Coronary artery (tissue), 2 donors: ENCODE results near the gene PRR20A.
A peak's percentile ranks its signal among the peaks of the same experiment; 100 is the strongest.
"Not testable (repeated sequence)": the region's sequence is repeated elsewhere in the genome, so short reads cannot be mapped to it uniquely, and the experiment has no call there.

Source experiments
- DNase-seq: peaks from one replicate; pipeline ENCODE4 v3.0.0-alpha.2; 2017; ENCODE audit warnings: low spot score
- H3K27ac ChIP-seq, 2 donors: fragments of 200-600 bp; sonication (generic); one replicate each; pipeline ENCODE4 v1.5.1; 2016 to 2019
- H3K4me3 ChIP-seq: fragments of 200-600 bp; sonication (generic); 2 replicates; pipeline ENCODE4 v1.5.1; 2016; ENCODE audit warnings: mild to moderate bottlenecking, moderate library complexity
- TF ChIP-seq, protein P1 (sequence below): fragments of 200-600 bp; sonication (generic); IDR thresholded peaks from one replicate; pipeline ENCODE4 v1.5.1; 2019; ENCODE audit warnings: antibody characterized with exemption

PRR20A gene

GRCh38 chr13:57140235-57140968 is at the start of gene PRR20A:
TSS of gene PRR20A (plus strand) at chr13:57140918. CDS start at chr13:57141305, 387 bp downstream.
- H3K4me3 ChIP-seq, DNase-seq, H3K27ac ChIP-seq: not testable (repeated sequence)

GRCh38 chr13:57114945-57115344 is 25.8 kb upstream of the PRR20A start:
- TF ChIP-seq, protein P1, sequence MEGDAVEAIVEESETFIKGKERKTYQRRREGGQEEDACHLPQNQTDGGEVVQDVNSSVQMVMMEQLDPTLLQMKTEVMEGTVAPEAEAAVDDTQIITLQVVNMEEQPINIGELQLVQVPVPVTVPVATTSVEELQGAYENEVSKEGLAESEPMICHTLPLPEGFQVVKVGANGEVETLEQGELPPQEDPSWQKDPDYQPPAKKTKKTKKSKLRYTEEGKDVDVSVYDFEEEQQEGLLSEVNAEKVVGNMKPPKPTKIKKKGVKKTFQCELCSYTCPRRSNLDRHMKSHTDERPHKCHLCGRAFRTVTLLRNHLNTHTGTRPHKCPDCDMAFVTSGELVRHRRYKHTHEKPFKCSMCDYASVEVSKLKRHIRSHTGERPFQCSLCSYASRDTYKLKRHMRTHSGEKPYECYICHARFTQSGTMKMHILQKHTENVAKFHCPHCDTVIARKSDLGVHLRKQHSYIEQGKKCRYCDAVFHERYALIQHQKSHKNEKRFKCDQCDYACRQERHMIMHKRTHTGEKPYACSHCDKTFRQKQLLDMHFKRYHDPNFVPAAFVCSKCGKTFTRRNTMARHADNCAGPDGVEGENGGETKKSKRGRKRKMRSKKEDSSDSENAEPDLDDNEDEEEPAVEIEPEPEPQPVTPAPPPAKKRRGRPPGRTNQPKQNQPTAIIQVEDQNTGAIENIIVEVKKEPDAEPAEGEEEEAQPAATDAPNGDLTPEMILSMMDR = no peak
- DNase-seq = no peak
- H3K4me3 ChIP-seq = no peak overlapping the region
- H3K27ac ChIP-seq = no peak overlapping the region

DNA sequence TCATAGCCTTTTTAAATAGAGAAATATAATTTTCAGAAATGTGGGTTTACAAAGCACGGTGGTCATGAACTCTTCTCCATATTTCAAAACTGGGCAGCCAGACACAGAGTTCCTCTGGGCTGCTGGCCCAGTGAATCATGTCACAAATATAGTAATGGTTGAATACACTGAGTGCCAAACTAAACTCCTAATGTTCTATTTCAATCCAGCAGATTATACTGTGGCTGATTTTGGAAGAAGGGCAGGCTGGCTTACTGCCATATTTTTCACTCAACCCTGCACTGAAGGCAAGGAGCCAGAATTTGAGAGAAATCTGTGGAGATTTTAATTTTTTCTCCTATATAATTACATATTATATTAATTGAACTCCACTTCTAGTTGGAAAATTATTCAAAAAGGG is 17.0 kb upstream of the PRR20A start:
- no peak for DNase-seq
- H3K4me3 ChIP-seq = no peak overlapping the region
- H3K27ac ChIP-seq = peak overlapping the region in 1 of 2 donors; percentile 14
- TF ChIP-seq, protein P1 = no peak

- TF ChIP-seq, protein P1 = no peak
- H3K27ac ChIP-seq = no peak overlapping the region
- no peak for DNase-seq
- no peak overlapping the region for H3K4me3 ChIP-seq
Measured at GRCh38 chr13:57128909-57129308, 11.8 kb upstream of the PRR20A start.

DNA sequence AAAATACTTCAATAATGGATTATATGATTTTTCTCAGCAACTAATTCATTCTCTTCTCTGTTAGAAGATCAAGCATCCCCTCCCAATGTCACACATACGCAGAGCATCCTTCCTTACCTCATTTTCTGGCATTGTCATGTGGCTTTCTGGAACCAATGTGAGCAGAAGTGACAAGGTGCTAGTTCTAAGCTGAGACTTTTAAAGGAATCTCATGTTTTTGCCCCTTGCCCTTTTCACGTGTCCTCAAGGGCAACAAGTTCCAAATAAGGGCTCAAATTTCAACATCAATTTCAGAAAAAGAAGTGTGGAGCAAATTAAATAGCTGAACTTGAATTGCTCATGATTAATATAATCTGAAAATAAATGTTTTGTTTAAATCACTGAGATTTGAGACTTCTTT is 4.6 kb upstream of the PRR20A start:
- TF ChIP-seq, protein P1 = no peak
- no peak for DNase-seq
- Histone ChIP-seq H3K4me3 (no peak overlapping the region), H3K27ac (no peak overlapping the region)

- H3K27ac ChIP-seq = no peak overlapping the region
Measured at GRCh38 chr13:57137585-57137984, 3.1 kb upstream of the PRR20A start.

GRCh38 chr13:57138988-57139387 is 1.7 kb upstream of the PRR20A start:
- TF ChIP-seq, protein P1 = no peak
- Histone ChIP-seq H3K27ac (no peak overlapping the region), H3K4me3 (no peak overlapping the region)
- DNase-seq = no peak

More at GRCh38 chr13:57137585-57137984, 3.1 kb upstream of the PRR20A start:
- no peak overlapping the region for H3K4me3 ChIP-seq
- TF ChIP-seq, protein P1 = no peak
- DNase-seq = no peak

DNA sequence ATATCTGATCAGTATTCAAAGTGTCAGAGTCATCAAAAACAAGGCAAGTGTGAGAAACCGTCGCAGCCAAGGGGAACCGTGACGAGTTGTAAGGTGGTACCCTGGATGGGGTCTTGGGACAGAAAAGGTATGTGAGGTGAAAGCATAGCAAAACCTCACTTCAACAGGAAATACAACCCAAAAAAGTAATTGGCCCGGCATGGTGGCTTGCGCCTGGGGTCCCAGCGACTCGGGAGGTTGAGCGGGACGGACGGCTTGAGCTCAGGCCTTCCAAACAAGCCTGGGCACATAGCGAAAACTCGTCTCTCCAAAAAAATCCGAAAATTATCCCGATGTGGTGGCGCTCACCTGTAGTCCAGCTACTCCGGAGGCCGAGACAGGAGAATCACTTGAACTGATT is 937 bp upstream of the PRR20A start:
- DNase-seq, H3K4me3 ChIP-seq, H3K27ac ChIP-seq: not testable (repeated sequence)

DNA sequence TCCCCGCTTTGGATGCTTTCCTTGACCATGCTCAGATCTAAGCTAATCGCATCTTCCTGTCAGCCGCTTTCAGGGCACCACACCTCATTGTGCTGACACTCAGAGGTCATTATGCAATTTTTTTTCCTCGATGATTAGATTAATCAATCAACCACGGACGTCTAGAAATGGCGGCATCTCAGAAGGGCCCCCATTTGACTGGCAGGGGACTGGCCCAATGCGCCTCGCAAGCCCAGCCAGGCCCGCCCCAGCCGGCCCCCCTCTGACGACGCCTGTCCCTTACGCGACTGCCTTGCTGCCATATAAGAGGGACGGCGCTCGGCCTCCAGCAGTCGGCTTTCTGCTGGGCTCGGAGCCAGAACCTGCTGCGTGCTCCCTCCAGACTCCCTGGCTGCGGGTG is 6.5 kb downstream of the PRR20A start, which contains the start of gene PRR20B:
TSS of gene PRR20B (plus strand) at position 301 of the 400 bp plus-strand sequence. CDS start 387 bp downstream, outside the sequence.
- not testable (repeated sequence) for DNase-seq, H3K4me3 ChIP-seq, H3K27ac ChIP-seq

- H3K27ac ChIP-seq, DNase-seq, H3K4me3 ChIP-seq: not testable (repeated sequence)
Measured at GRCh38 chr13:57148106-57148505, 7.4 kb downstream of the PRR20A start.

DNA sequence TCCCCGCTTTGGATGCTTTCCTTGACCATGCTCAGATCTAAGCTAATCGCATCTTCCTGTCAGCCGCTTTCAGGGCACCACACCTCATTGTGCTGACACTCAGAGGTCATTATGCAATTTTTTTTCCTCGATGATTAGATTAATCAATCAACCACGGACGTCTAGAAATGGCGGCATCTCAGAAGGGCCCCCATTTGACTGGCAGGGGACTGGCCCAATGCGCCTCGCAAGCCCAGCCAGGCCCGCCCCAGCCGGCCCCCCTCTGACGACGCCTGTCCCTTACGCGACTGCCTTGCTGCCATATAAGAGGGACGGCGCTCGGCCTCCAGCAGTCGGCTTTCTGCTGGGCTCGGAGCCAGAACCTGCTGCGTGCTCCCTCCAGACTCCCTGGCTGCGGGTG is 13.0 kb downstream of the PRR20A start, which contains the start of gene PRR20C:
TSS of gene PRR20C (plus strand) at position 301 of the 400 bp plus-strand sequence. CDS start 387 bp downstream, outside the sequence.
- not testable (repeated sequence) for H3K4me3 ChIP-seq, H3K27ac ChIP-seq, DNase-seq

GRCh38 chr13:57160332-57160731 is 19.6 kb downstream of the PRR20A start, which contains the start of gene PRR20D:
TSS of gene PRR20D (plus strand) at chr13:57160632. CDS start at chr13:57161019, 387 bp downstream.
- DNase-seq, H3K4me3 ChIP-seq, H3K27ac ChIP-seq: not testable (repeated sequence)
